GM18517 (cell line): ENCODE measurements around the gene CPSF3.
"Not testable (repeated sequence)": the region's sequence is repeated elsewhere in the genome, so short reads cannot be mapped to it uniquely, and the experiment has no call there.

Experiments used
- ATAC-seq: cut with Tn5 transposase; IDR thresholded peaks from one replicate; pipeline ENCODE4 v1.9.1; 2021; ENCODE audit warnings: mild to moderate bottlenecking, moderate library complexity; ENCODE audit not compliant: unreplicated experiment

Gene CPSF3

GRCh38 chr2:9497017-9497416, 73.6 kb downstream of the CPSF3 start:
- ATAC-seq = no peak

DNA sequence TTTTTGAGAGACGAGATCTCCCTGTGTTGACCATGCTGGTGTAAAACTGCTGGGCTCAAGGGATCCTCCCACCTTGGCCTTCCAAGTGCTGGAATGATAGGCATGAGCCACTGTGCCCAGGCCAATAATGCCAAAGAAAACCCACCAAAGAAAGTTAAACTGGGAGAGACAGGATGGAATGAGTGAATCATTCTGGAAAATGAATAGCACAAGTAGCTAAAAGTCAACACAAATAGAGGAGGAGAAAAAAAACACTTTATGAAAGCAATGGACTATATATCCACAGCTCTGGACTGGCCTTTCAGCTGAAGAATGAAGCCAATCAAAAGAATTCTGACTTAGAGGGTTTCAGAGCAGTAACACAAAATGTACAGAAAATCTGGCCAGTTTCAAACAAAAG, 74.8 kb downstream of the CPSF3 start:
- ATAC-seq = no peak

DNA sequence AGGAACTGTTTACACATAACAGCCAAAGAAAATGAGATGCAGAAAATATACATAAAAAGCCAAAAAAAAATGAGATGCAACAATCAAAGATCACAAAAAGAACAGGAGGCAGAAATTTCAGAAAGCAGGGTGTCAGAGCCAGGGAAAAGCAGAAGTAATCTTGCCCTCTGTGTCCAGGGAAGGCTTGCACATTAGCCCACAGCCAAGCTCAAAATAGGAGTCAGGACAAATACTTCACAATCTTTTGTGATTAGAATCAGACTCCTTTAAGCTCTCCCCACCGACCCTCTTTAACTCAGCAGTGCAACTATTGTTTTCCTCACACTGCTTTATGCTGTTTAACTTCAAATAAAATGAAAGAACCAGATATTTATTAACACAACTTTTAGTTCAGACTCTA, 85.5 kb downstream of the CPSF3 start:
- ATAC-seq = no peak

DNA sequence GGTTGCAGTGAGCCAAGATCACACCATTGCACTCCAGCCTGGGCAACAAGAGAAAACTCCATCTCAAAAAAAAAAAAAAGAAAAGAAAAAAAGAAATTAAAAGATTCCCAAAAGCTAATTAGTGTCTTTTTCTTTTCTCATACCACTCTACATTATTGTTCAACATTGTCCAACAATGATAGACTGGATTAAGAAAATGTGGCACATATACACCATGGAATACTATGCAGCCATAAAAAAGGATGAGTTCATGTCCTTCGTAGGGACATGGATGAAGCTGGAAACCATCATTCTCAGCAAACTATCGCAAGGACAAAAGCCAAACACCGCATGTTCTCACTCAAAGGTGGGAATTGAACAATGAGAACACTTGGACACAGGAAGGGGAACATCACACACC, 90.5 kb downstream of the CPSF3 start:
- not testable (repeated sequence) for ATAC-seq

DNA sequence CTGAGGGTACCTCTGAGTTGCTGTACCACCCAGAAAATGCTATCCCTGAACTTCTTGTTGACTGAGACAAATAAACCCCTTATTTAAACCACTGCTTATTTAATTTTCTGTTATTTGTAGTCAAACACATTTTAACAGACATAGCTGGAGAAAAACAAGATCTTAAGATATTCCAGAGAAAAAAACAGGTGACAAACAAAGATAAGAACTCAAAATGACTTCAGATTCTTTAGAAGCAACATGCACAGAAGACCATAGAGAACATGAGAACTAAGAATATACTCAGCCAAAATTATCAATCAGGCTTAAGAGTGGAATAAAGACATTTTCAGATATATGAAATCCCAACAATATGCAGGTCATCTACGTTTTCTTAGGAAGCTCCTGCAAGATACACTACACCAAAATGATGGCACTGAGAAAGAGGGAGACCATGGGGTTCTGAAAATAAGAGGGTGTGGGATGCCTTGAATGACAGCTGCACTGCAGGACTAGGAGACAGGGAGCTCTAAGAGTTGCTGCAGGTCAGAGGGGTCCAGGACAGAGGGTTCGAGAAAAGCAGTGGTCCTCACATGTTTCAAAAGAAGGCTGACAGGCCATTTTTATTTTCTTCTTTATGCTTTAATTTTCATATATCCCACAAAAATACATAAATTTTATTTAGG, 93.8 kb downstream of the CPSF3 start:
- no peak for ATAC-seq

GRCh38 chr2:9518163-9518562, 94.7 kb downstream of the CPSF3 start:
- no peak for ATAC-seq

DNA sequence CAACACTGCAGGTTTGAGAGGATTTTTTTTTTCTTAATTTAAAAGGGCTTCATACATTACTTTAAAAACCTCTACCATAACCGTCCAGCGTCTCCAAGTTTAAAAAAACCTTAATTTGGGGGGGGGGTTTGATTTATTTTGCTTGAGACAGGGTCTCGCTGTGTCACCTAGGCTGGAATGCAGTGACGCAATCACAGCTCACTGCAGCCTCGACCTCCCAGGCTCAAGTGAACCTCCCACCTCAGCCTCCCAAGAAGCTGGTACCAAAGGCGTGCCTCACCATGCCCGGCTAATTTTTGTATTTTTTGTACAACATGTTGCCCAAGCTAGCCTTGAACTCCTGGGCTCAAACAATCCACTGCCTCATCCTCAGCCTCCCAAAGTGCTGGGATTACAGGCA, 95.3 kb downstream of the CPSF3 start:
- ATAC-seq = no peak

DNA sequence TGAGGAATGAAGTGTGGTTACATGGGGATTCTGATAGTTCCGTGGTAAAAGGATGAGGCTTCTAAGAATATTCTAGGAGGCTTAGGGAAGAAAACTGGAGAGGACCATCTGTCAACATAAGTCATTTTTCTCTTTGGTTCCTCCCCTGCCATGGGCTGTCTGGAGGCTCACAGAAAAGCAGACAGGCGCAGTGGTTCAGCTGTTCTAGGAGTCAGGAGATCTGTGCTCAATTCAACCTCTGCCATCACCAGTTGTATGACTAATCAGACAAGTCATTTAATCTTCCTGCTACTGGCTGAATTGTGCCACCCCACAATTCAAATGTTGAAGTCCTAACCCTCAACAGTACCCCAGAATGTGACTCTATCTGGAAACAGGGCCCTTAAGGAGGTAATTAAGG, 95.8 kb downstream of the CPSF3 start:
- no peak for ATAC-seq
